HG02938 (cell line): ENCODE results near the gene SNTG2.
A peak's percentile ranks its signal among the peaks of the same experiment; 100 is the strongest.

Source experiments
- ATAC-seq: cut with Tn5 transposase; IDR thresholded peaks from one replicate; pipeline ENCODE4 v1.9.1; 2021; ENCODE audit warnings: mild to moderate bottlenecking, moderate library complexity; ENCODE audit not compliant: unreplicated experiment

Gene SNTG2

GRCh38 chr2:926259-926793, 24.3 kb upstream of the SNTG2 start:
- no peak for ATAC-seq

DNA sequence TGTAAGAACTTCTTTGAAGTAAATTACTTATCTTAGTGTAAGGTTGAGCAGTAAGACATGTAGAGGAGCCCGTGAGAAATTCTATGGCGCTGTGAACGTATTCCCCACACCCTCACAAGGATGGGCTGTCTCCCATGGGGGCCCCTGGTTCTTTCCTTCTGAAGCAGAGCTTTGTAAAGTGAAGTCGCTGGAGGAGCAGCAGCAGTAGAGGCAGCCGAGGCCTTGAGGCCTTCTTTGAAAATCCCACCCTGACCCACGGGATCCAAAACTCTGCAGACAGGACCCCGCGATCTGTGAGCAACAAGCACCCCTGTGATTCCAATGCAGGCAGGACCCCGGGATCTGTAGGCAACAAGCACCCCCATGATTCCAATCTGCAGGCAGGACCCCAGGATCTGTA, 23.8 kb upstream of the SNTG2 start:
- ATAC-seq = no peak

DNA sequence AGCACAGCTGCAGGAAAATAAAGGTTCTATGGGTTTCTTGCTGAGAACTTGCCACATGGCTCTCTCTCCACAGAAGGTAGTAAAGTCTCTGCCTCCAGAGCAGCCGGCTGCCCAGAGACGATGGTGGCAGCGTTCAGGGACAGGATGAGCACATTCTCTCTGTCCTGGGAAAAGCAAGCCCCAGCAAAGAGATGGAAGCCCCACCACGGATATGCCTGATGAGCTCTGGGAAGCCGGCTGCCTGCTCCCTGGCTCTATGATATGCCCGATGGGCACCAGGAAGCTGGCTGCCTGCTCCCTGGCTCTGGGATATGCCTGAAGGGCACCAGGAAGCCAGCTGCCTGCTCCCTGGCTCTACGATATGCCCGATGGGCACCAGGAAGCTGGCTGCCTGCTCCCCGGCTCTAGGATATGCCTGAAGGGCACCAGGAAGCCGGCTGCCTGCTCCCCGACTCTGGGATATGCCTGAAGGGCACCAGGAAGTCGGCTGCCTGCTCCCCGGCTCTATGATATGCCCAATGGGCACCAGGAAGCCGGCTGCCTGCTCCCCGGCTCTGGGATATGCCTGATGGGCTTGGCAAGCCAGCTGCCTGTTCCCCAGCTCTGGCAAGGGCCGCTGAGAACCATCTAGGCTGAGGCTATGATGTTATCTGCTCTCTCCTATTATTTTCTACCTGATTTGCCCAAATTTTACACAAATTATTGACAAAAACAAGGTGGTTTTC, 21.5 kb upstream of the SNTG2 start:
- ATAC-seq = no peak

DNA sequence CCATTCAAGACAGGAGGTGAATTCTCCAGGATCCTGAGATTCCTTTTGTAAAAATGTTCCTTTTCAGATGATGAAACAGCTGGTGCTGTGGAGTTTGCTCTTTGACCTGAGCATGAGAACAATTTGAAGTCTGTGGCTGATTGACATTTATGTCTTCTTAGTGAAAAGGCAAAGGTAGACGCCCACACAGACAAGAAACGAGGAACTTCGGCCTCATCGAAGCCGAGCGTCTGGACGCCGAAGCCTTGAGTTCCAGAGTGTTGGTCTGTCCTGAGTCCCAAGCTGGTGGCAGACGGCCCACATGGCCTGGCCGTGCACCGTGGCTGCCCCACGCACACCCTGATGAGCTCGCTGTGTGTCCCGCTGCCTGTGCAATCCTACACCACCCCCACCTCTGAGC, 20.7 kb upstream of the SNTG2 start:
- no peak for ATAC-seq

GRCh38 chr2:930935-931334, 19.7 kb upstream of the SNTG2 start:
- ATAC-seq = no peak

- ATAC-seq = no peak
These were observed 18.1 kb upstream of the SNTG2 start for GRCh38 chr2:932320-933115.

- ATAC-seq = no peak
These were observed 16.8 kb upstream of the SNTG2 start for GRCh38 chr2:933734-934295.

DNA sequence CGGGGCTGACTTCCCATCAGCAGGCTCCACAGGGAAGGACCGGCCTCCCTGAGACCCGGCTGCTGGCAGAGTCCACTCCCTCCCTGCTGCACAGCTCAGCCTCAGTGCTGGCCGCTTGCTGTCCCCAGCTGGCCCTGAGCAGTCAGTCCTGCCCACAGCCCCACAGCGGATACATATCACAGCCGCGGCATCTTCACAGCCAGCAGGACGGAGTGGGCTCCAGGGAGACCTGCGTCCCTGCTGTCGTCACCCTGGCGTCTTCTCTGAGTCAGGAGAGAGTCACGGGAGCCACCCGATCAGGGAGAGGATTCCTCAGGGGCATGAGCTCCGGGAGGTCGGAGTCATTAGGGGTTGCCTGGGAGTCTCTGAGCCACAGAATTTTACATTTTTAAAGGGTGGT, 13.1 kb upstream of the SNTG2 start:
- ATAC-seq = no peak

- ATAC-seq = no peak
These were observed 12.3 kb upstream of the SNTG2 start for GRCh38 chr2:938181-939005.

GRCh38 chr2:939936-940601, 10.6 kb upstream of the SNTG2 start:
- no peak for ATAC-seq

DNA sequence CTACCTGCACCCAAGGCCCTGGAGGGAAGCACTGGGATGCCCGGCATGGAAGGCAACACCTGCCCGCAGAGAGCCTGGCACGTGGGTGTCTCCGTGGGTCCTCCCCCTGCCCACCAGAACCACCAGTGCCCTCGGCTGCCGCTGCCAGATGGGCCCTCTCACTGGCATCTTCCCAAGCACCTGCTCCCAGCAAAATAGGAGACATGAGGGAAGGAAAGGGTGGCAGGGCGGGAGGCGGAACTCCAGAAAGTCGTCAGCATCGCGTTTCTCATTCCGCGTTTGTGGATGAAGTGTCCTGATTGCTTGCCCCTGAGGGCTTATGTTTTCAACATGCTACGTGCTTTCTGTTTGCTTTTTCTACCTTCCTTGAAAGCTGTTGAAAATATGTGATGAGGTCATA, 8.8 kb upstream of the SNTG2 start:
- ATAC-seq = no peak

- no peak for ATAC-seq
These were observed 7.7 kb upstream of the SNTG2 start for GRCh38 chr2:942775-943460.

DNA sequence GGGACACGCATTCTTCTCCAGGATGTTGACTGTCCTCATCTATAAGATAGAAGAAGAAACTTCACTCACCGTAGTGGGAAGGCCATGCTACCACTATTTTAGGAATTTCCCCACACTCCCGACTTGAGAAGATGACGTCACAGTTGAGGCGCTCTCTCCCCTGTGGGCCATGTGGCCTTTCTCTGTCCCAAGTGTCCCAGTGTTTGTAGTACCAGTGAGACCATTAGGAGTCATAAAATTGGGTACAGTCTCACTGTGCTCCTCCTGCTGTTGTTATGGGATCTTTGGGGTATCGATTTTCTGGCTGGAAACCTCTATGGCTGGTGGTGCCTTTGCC, 7.2 kb upstream of the SNTG2 start:
- no peak for ATAC-seq

DNA sequence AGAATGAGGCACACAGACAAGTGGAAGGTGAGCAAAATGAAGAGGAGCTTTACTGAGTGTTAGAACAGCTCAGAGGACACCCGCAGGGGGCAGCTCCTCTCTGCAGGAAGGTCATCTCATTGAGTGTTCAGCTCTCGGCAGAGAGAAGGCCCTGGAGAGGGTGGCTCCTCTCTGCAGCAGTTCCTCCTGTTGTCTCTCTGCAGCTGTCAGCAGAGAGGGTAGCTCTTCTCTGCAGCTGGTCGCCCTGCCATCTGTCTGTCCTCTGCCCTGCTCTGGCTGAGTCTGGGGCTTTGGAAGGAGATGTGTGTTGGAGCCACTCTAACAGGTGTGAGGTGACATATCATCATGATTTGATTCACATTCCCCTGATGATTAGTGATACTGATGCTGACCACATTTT, 6.8 kb upstream of the SNTG2 start:
- ATAC-seq = no peak

- no peak for ATAC-seq
These were observed 6.0 kb upstream of the SNTG2 start for GRCh38 chr2:944693-945092.

DNA sequence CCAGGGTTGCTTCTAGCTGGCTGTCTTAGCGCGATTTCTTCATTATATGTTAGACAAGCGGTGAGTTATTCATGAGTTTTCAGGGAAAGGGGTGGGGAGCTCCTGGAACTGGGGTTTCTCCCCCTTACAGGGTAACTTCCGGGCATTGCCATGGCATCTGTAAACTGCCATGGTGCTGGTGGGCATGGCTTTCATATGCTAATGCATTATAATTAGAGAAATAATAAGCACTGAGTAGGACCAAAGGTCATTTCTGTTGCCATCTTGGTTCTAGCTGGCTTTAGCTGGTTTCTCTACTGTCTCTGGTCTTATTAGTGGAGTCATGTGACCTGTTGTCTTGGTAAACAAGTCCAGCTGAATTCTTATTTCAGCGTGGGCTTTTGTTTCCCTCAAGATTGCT, 5.5 kb upstream of the SNTG2 start:
- no peak for ATAC-seq

- ATAC-seq = peak; percentile 55
These were observed 4.3 kb upstream of the SNTG2 start for GRCh38 chr2:946073-946948.

DNA sequence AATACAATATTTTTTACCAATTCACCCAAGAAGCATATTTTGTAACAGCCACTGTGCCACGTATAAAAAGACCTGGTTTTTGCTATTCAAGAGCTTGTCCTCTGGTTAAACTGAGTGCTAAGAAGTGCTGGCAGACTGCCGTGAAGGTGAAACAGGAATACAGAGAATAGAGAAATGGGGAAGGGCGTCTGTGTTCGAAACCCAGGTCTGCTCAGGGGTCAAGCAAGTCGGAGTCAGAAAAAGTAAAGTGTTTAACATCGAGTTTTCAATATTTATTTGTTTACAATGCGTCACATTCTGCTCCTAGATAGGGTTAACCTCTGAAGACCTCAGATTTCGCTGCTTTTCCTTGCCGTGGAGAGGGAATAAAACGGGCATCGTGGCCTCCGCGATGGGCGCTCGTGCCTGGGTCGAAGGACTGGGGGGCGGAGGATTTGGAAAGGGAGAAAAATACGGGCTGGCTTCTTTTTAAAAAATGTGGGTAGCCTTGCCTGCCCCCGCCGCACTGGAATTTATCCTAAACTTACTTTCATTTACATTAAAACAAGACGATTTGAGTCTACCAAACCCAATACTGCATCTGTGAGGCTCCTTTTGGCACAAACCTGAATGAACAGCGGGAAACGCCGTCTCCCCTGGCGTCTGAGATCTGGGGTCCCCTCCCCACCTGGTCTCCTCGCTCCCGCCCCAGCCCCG, 1.1 kb upstream of the SNTG2 start:
- ATAC-seq = no peak
